Ovary (tissue), 9 donors: ENCODE data around the gene LPIN3. TPM values are rescaled to one million over a fixed set of nuclear protein-coding genes. Genes with fewer than 3 reads are reported as not detected.

Experiments used
- DNase-seq, 5 donors: peaks; one replicate each; pipeline ENCODE4 v3.0.0-alpha.2; 2019 to 2020
- H3K27ac ChIP-seq, 2 donors: fragments of 200-600 bp; one replicate each; pipeline versions ENCODE4 v1.5.1 to v1.8.0; 2019 to 2022
- H3K27me3 ChIP-seq: fragments of 200-600 bp; one replicate; pipeline ENCODE4 v1.8.0; 2022
- H3K36me3 ChIP-seq: fragments of 200-600 bp; sonication (generic); one replicate; pipeline ENCODE4 v1.5.1; 2019
- H3K4me1 ChIP-seq: one replicate; pipeline ENCODE4 v1.8.1; 2013; ENCODE audit warnings: mild to moderate bottlenecking, moderate library complexity; ENCODE audit not compliant: insufficient read depth
- H3K4me3 ChIP-seq: fragments of 200-600 bp; sonication (generic); one replicate; pipeline ENCODE4 v1.5.1; 2017
- H3K9me3 ChIP-seq, 2 donors: fragments of 200-600 bp in 1 of 2; sonication (generic) in 1 of 2; one replicate each; pipeline versions ENCODE4 v1.5.1 to v1.8.1; 2013 to 2019; ENCODE audit warnings: mild to moderate bottlenecking in 1 of 2, moderate library complexity in 1 of 2
- CTCF ChIP-seq, 3 donors: fragments of 450-650 bp in 2 of 3; fragments of 200-600 bp in 1 of 3; IDR thresholded peaks; one replicate each; pipeline versions ENCODE4 v1.5.1 to v1.8.0; 2016 to 2022; ENCODE audit warnings: antibody characterized with exemption in 3 of 3, mild to moderate bottlenecking in 1 of 3
- EP300 ChIP-seq: sonication (generic); formaldehyde crosslinking; IDR thresholded peaks from one replicate; pipeline ENCODE4 v1.6.1; 2017; ENCODE audit warnings: antibody characterized with exemption
- POLR2A ChIP-seq: fragments of 450-650 bp; IDR thresholded peaks from one replicate; pipeline ENCODE4 v1.6.1; 2017; ENCODE audit warnings: antibody characterized with exemption, mild to moderate bottlenecking, moderate library complexity
- WGBS, 3 donors: extraction: QIAGEN DNeasy Blood & Tissue Kit in 1 of 3; methylation state at CpG; one replicate each; pipeline versions ENCODE4 v1.1.5 to v1.1.7; 2013 to 2017; 5-methylcytosine and 5-hydroxymethylcytosine counted together
- intact Hi-C, 4 donors: fragments of 100-400 bp; cut with DNase I; formaldehyde crosslinking; loops; one replicate each; pipeline versions ENCODE4 v1.11.0 to v1.15.1; 2022 to 2023
- polyA plus RNA-seq, 2 donors: library from polyadenylated mRNA; stranded (reverse); fragments of 200-250 nt in 1 of 2; fragments of 350-450 nt in 1 of 2; fragmentation: Illumina TruSeq in 1 of 2; extraction: RNeasy Lipid Tissue Mini Kit (QIAGEN cat#74804) in 1 of 2; gene quantifications; one replicate each; pipeline ENCODE4 v1.2.3, GENCODE V29; 2013 to 2014
- total RNA-seq, 7 donors: library from RNA; depleted of rRNA in 2 of 7; stranded (reverse); fragments of >200 nt in 2 of 7; fragmentation: NEBNext Ultra II Directional in 3 of 7; extraction: Animal tissue kit (Norgen Biotek cat#: 25700) in 3 of 7; gene quantifications; one replicate each; pipeline versions ENCODE4 v1.1.0 to v1.2.4, GENCODE V29; 2016 to 2023
- donor health status: DM: no; HTN: no; CAD: no; lungs with moderate emphysema.
- donor health status: DM: no; HTN: no; CAD: no.
- donor health status: Bipolar disorder and iron deficiency.
- donor health status: DM: yes; HTN: yes; CAD: no.
- donor health status: DM: no; HTN: no; CAD: no.
- donor health status: DM: yes; HTN: yes; CAD: no.

The LPIN3 gene
- total and polyA plus RNA-seq, 9 donors: 5.1 to 21.6 (median 12.5) TPM

DNA sequence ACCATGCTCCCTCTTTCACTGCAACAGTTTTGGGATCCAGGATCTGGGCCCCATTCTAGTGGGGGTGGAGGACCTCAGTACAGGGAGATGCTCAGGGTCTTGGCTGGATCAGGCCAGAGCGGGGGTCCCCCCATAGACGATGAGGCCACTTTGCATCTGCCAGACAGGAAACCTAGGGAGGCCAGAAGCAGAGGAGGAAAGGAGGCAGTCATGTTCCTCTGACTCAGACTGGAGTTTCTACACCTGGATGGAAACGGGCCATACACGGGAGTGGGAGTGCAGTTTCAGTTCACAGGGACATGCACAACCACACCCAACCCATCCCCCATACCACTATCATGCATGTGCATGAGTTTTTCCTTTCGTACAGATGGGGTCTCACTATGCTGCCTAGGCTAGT lies 29.6 kb downstream of the LPIN3 start:
- H3K27me3 ChIP-seq: no peaks in the 10 kb centered on the region
- H3K4me1 ChIP-seq: peaks cover 2% of the 10 kb centered on the region
- H3K27ac ChIP-seq: no peak overlapping the region
- 69 to 79% (median 73%) methylated on average over 5 of the region's 5 CpGs for WGBS, 3 donors
- DNase-seq: peak in 1 of 5 donors; percentile 2
- TF ChIP-seq EP300 (no peak), POLR2A (no peak)
- no peaks in the 10 kb centered on the region for H3K36me3 ChIP-seq
- H3K9me3 ChIP-seq: peaks cover 0 to 5% of the 10 kb centered on the region in 2 donors
- intact Hi-C loops: no loop called here
- no peak overlapping the region for H3K4me3 ChIP-seq

DNA sequence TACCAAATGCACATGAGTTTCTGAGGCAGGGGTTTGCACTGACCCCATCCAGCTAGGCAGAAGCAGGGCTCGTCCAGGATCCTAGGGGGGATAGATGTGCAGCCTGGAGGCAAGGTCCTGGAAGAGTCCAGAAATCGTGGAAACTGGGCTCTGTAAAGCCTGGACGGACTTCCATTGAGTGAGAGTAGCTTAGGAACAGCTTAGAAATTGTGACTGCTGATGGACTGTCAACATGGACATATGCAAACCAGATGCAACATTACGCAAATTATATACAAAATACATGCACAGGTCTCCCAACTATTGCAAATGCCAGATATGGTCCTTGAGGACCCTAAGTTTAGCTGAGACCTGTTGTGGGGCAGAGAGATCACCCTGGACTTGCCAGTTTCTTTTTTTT lies 30.8 kb downstream of the LPIN3 start:
- peaks cover 2% of the 10 kb centered on the region for H3K4me1 ChIP-seq
- H3K36me3 ChIP-seq: no peaks in the 10 kb centered on the region
- DNase-seq: peak in 1 of 5 donors; percentile 5
- H3K9me3 ChIP-seq: peaks cover 0 to 5% of the 10 kb centered on the region in 2 donors
- TF ChIP-seq EP300 (no peak), POLR2A (no peak), CTCF (IDR thresholded peaks at IDR 0.05) (no peak)
- H3K4me3 ChIP-seq: no peak overlapping the region
- intact Hi-C loops: no loop called here
- H3K27ac ChIP-seq: no peak overlapping the region
- 87 to 95% (median 93%) methylated on average over 4 of the region's 4 CpGs for WGBS, 3 donors
- H3K27me3 ChIP-seq: no peaks in the 10 kb centered on the region

GRCh38 chr20:41373251-41373783 lies 32.7 kb downstream of the LPIN3 start:
- 58 to 76% (median 67%) methylated on average over 11 of the region's 11 CpGs for WGBS, 3 donors
- Histone ChIP-seq H3K27ac (no peak overlapping the region), H3K27me3 (no peaks in the 10 kb centered on the region), H3K4me3 (no peak overlapping the region), H3K4me1 (peaks cover 2% of the 10 kb centered on the region), H3K36me3 (no peaks in the 10 kb centered on the region), H3K9me3 (peaks cover 0 to 5% of the 10 kb centered on the region in 2 donors)
- DNase-seq: peak in 1 of 5 donors; percentile 8
- no peak for TF ChIP-seq CTCF (IDR thresholded peaks at IDR 0.05)
- no peak for TF ChIP-seq POLR2A
- TF ChIP-seq EP300: no peak
- intact Hi-C loops: no loop called here

GRCh38 chr20:41373931-41374920 lies 33.6 kb downstream of the LPIN3 start:
- peaks cover 0 to 5% of the 10 kb centered on the region in 2 donors for H3K9me3 ChIP-seq
- no peak overlapping the region for H3K27ac ChIP-seq
- no peak overlapping the region for H3K4me3 ChIP-seq
- no peaks in the 10 kb centered on the region for H3K36me3 ChIP-seq
- no peaks in the 10 kb centered on the region for H3K27me3 ChIP-seq
- no peak for TF ChIP-seq POLR2A
- TF ChIP-seq CTCF (IDR thresholded peaks at IDR 0.05): no peak
- no peak for TF ChIP-seq EP300
- DNase-seq: peak in 1 of 5 donors; percentile 26
- WGBS, 3 donors: 52 to 53% (median 53%) methylated on average over 9 of the region's 9 CpGs
- intact Hi-C loops: no loop called here
- H3K4me1 ChIP-seq: peaks cover 2% of the 10 kb centered on the region
